GM12875 (cell line): ENCODE data around the gene GSS.
"Not testable (repeated sequence)": the region's sequence is repeated elsewhere in the genome, so short reads cannot be mapped to it uniquely, and the experiment has no call there.

Source experiments
- H3K4me3 ChIP-seq: one replicate; pipeline ENCODE4 v1.5.1; 2011; ENCODE audit warnings: low read depth, low read length, control low read depth
- TF ChIP-seq, protein P1 (sequence below): IDR thresholded peaks from 2 replicates; pipeline ENCODE4 v1.5.1; 2011; ENCODE audit warnings: low read depth, mild to moderate bottlenecking, control low read depth, inconsistent platforms, low read length, moderate library complexity, borderline replicate concordance; ENCODE audit not compliant: insufficient read depth

Gene GSS

DNA sequence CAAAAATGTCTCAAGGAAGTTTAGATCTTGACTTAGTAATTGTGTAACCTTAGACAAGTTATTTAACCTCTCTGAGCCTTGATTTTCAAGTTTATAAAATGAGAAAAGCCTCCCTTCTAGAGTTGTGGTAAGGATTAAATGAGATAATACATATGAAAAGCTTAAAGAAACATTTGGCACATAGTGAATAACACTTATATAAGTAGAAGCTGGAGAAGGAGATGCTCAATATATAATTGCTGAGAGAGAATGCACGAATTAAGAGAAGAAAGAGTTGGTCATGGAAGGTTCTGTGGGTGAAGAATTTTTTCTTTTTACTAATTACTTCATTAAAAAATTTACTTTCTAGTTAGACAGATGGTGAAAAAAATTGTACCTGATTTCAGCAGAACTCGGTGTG, 73.9 kb downstream of the GSS start:
- no peak overlapping the region for H3K4me3 ChIP-seq
- TF ChIP-seq, protein P1, sequence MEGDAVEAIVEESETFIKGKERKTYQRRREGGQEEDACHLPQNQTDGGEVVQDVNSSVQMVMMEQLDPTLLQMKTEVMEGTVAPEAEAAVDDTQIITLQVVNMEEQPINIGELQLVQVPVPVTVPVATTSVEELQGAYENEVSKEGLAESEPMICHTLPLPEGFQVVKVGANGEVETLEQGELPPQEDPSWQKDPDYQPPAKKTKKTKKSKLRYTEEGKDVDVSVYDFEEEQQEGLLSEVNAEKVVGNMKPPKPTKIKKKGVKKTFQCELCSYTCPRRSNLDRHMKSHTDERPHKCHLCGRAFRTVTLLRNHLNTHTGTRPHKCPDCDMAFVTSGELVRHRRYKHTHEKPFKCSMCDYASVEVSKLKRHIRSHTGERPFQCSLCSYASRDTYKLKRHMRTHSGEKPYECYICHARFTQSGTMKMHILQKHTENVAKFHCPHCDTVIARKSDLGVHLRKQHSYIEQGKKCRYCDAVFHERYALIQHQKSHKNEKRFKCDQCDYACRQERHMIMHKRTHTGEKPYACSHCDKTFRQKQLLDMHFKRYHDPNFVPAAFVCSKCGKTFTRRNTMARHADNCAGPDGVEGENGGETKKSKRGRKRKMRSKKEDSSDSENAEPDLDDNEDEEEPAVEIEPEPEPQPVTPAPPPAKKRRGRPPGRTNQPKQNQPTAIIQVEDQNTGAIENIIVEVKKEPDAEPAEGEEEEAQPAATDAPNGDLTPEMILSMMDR, result no peak

- H3K4me3 ChIP-seq, result not testable (repeated sequence)
Measured at GRCh38 chr20:34880971-34881370, 74.6 kb downstream of the GSS start.

- H3K4me3 ChIP-seq, result no peak overlapping the region
- TF ChIP-seq, protein P1, result no peak
Measured at GRCh38 chr20:34880215-34880850, 75.3 kb downstream of the GSS start.
